GM12878 (cell line): Measurements from ENCODE around the gene GTSF1L. TPM values are rescaled to one million over a fixed set of nuclear protein-coding genes. Genes with fewer than 3 reads are reported as not detected.
"Not testable (repeated sequence)": the region's sequence is repeated elsewhere in the genome, so short reads cannot be mapped to it uniquely, and the experiment has no call there.

Experiments
- ATAC-seq: fragments of 200-7000 bp; cut with Tn5 transposase; 3 replicates; pipeline ENCODE4 v1.9.1; 2020; ENCODE audit warnings: mild to moderate bottlenecking, moderate library complexity
- BruUV-seq: library from RNA; stranded (reverse); fragments of 400-500 nt; replicated peaks from 2 replicates; lab custom pipeline; 2021; lab: Mats Ljungman, UMichigan
- CTCF ChIA-PET: fragments of 300-600 bp; sonication (Branson Sonifier 250); formaldehyde crosslinking; extraction: SDS; loops from one replicate; lab custom pipeline; 2021; ENCODE audit warnings: inconsistent platforms; lab: Yijun Ruan, JAX
- POLR2A ChIA-PET: fragments of 350-600 bp; formaldehyde crosslinking; extraction: SDS; loops from one replicate; lab custom pipeline; 2021; ENCODE audit warnings: inconsistent platforms; lab: Charles Lee
- RAD21 ChIA-PET: fragments of 300-600 bp; sonication (Branson Sonifier 250); formaldehyde crosslinking; loops from one replicate; lab custom pipeline; 2023; ENCODE audit warnings: antibody characterized with exemption; ENCODE audit not compliant: unreplicated experiment; lab: Charles Lee
- SMC1A ChIA-PET: fragments of 300-600 bp; sonication (Branson Sonifier 250); formaldehyde crosslinking; loops from one replicate; lab custom pipeline; 2023; ENCODE audit not compliant: unreplicated experiment, uncharacterized antibody; lab: Charles Lee
- DNase-seq: peaks from one replicate; pipeline ENCODE4 v3.0.0-alpha.2; 2011; ENCODE audit warnings: low read depth, low spot score
- FAIRE-seq: peaks from 3 replicates; lab custom pipeline; 2011; peaks lifted over from hg19 to GRCh38; lab: Jason Lieb, UNC
- H2AFZ ChIP-seq: 2 replicates; pipeline ENCODE4 v1.6.0; 2011; ENCODE audit warnings: low read depth, low read length, control low read depth; ENCODE audit not compliant: control insufficient read depth
- H3K27ac ChIP-seq: 2 replicates; pipeline ENCODE4 v1.5.1; 2011; ENCODE audit warnings: control low read depth; ENCODE audit not compliant: control insufficient read depth, insufficient read depth
- H3K27me3 ChIP-seq, 2 experiments: replicated peaks in 1 of 2; 2 replicates each; pipeline versions ENCODE4 v1.6.0 to v1.6.1; 2011; ENCODE audit warnings: low read length in 1 of 2; ENCODE audit not compliant: control insufficient read depth in 2 of 2, insufficient read depth in 2 of 2
- H3K36me3 ChIP-seq, 2 experiments: 2 replicates each; pipeline ENCODE4 v1.5.1; 2011; ENCODE audit warnings: low read length in 1 of 2; ENCODE audit not compliant: control insufficient read depth in 2 of 2, insufficient read depth in 2 of 2
- H3K4me1 ChIP-seq: 2 replicates; pipeline ENCODE4 v1.6.1; 2011; ENCODE audit warnings: mild to moderate bottlenecking, low read length, moderate library complexity, mixed read lengths; ENCODE audit not compliant: control insufficient read depth, insufficient read depth
- H3K4me2 ChIP-seq: 2 replicates; pipeline ENCODE4 v1.6.0; 2011; ENCODE audit warnings: control low read depth; ENCODE audit not compliant: control insufficient read depth, insufficient read depth
- H3K4me3 ChIP-seq: fragments of 200-600 bp; sonication (generic); 2 replicates; pipeline ENCODE4 v1.5.1; 2016
- H3K79me2 ChIP-seq: 2 replicates; pipeline ENCODE4 v1.6.0; 2011; ENCODE audit warnings: low read length; ENCODE audit not compliant: control insufficient read depth, insufficient read depth
- H3K9ac ChIP-seq: 2 replicates; pipeline ENCODE4 v1.8.0; 2011; ENCODE audit warnings: low read length, control low read depth, mixed read lengths; ENCODE audit not compliant: control insufficient read depth, insufficient read depth
- H3K9me3 ChIP-seq: replicated peaks from 3 replicates; pipeline ENCODE4 v1.5.1; 2011; ENCODE audit warnings: mild to moderate bottlenecking, low read length; ENCODE audit not compliant: control insufficient read depth, insufficient read depth
- H4K20me1 ChIP-seq: 2 replicates; pipeline ENCODE4 v1.6.0; 2011; ENCODE audit not compliant: control insufficient read depth, insufficient read depth
- CBFB ChIP-seq: IDR thresholded peaks from 2 replicates; pipeline ENCODE4 v1.6.1; 2016; ENCODE audit warnings: antibody characterized with exemption, low read depth
- CHD4 ChIP-seq: fragments of 200-600 bp; sonication (generic); IDR thresholded peaks from 2 replicates; pipeline ENCODE4 v1.6.1; 2016; ENCODE audit warnings: mild to moderate bottlenecking
- MEF2A ChIP-seq: IDR thresholded peaks from 2 replicates; pipeline ENCODE4 v1.6.1; 2011; ENCODE audit warnings: low read depth, mild to moderate bottlenecking, low read length, moderate library complexity; ENCODE audit not compliant: insufficient read depth
- ZNF24 ChIP-seq: fragments of 450-650 bp; IDR thresholded peaks from 2 replicates; pipeline ENCODE4 v1.6.1; 2017; ENCODE audit warnings: antibody characterized with exemption, mild to moderate bottlenecking
- WGBS: methylation state at CpG from one replicate; pipeline ENCODE4 v1.1.6; 2016; ENCODE audit warnings: low lambda C conversion rate; ENCODE audit not compliant: insufficient replicate concordance, insufficient coverage; ENCODE audit errors: missing lambda C conversion rate; 5-methylcytosine and 5-hydroxymethylcytosine counted together
- in situ Hi-C: fragments of 300-500 bp; cut with MboI; formaldehyde crosslinking; loops from 9 replicates; pipeline ENCODE4 v1.14.3; 2018; ENCODE audit warnings: mixed read lengths
- intact Hi-C: fragments of 100-400 bp; cut with micrococcal nuclease; formaldehyde crosslinking; loops from one replicate; pipeline ENCODE4 v1.14.2; 2022; ENCODE audit not compliant: unreplicated experiment
- polyA plus RNA-seq, 11 experiments: library from polyadenylated mRNA; depleted of rRNA in 4 of 11; unstranded in 6 of 11; stranded (reverse) in 5 of 11; fragments of >200 nt; fragmentation: Nextera tagmentation in 4 of 11; fragmentation: Illumina TruSeq in 1 of 11; extraction: Ambion mirVana in 4 of 11; extraction: Trizol in 1 of 11; gene quantifications; 1 replicate in 1 of 11; 2 replicates in 10 of 11; pipeline versions ENCODE4 v1.2.1 to v1.2.3, GENCODE V29; 2011 to 2016; ENCODE audit warnings: inconsistent platforms in 2 of 11, missing spikeins in 2 of 11, low read depth in 1 of 11
- total RNA-seq, 4 experiments: library from RNA; depleted of rRNA in 3 of 4; stranded (reverse); fragments of >200 nt in 3 of 4; fragmentation: Illumina TruSeq in 1 of 4; extraction: Trizol in 1 of 4; gene quantifications; 2 replicates each; pipeline versions ENCODE4 v1.2.1 to v1.2.3, GENCODE V29; 2013 to 2021

The GTSF1L gene
- total and polyA plus RNA-seq, 10 of the 15 experiments (the other 5 are each of a cell fraction or from before 2014, with no cell fraction given): 0.56 to 2.4 (median 1.3) TPM

GRCh38 chr20:43761386-43762340 lies 34.9 kb upstream of the GTSF1L start (continued):
- no peak for TF ChIP-seq CHD4
- TF ChIP-seq ZNF24: no peak
- TF ChIP-seq MEF2A: no peak
- no peak for TF ChIP-seq CBFB

GRCh38 chr20:43757888-43758287 lies 31.1 kb upstream of the GTSF1L start:
- ATAC-seq: not testable (repeated sequence)

More at GRCh38 chr20:43757888-43758287, 31.1 kb upstream of the GTSF1L start:
- POLR2A ChIA-PET, H4K20me1 ChIP-seq, CTCF ChIA-PET, H3K4me3 ChIP-seq, FAIRE-seq, H3K9me3 ChIP-seq, SMC1A ChIA-PET, H3K4me1 ChIP-seq, DNase-seq, H3K4me2 ChIP-seq, BruUV-seq, H3K36me3 ChIP-seq, H3K27ac ChIP-seq, RAD21 ChIA-PET, in situ Hi-C loops, intact Hi-C loops, H3K27me3 ChIP-seq, H3K79me2 ChIP-seq, H2AFZ ChIP-seq, H3K9ac ChIP-seq: not testable (repeated sequence)
- 86% methylated on average over 6 of the region's 6 CpGs for WGBS
